Islet precursor cell (in vitro differentiated cells): Measurements from ENCODE around the gene PDE4D.

Experiments
- DNase-seq: peaks from one replicate; pipeline ENCODE4 v3.0.0-alpha.2; 2018

Gene PDE4D

GRCh38 chr5:59267033-59267432 lies 626.5 kb downstream of the PDE4D start:
- DNase-seq: no peak

GRCh38 chr5:59266410-59266809 lies 627.1 kb downstream of the PDE4D start:
- DNase-seq: no peak

- peak; percentile 74 for DNase-seq
Observed at GRCh38 chr5:59264639-59265245, 628.8 kb downstream of the PDE4D start.

- no peak for DNase-seq
Observed at GRCh38 chr5:59264013-59264412, 629.5 kb downstream of the PDE4D start.

GRCh38 chr5:59261969-59262368 lies 631.6 kb downstream of the PDE4D start:
- no peak for DNase-seq

GRCh38 chr5:59260973-59261372 lies 632.6 kb downstream of the PDE4D start:
- DNase-seq: no peak

GRCh38 chr5:59260200-59260599 lies 633.3 kb downstream of the PDE4D start:
- no peak for DNase-seq

GRCh38 chr5:59259237-59259636 lies 634.3 kb downstream of the PDE4D start:
- DNase-seq: no peak

GRCh38 chr5:59257488-59258400 lies 635.8 kb downstream of the PDE4D start:
- no peak for DNase-seq

- no peak for DNase-seq
Observed at GRCh38 chr5:59256331-59256730, 637.2 kb downstream of the PDE4D start.

GRCh38 chr5:59254055-59254687 lies 639.4 kb downstream of the PDE4D start:
- no peak for DNase-seq

GRCh38 chr5:59253625-59254024 lies 639.9 kb downstream of the PDE4D start:
- no peak for DNase-seq

GRCh38 chr5:59251627-59252026 lies 641.9 kb downstream of the PDE4D start:
- no peak for DNase-seq

GRCh38 chr5:59249726-59250125 lies 643.8 kb downstream of the PDE4D start:
- no peak for DNase-seq

GRCh38 chr5:59249160-59249559 lies 644.4 kb downstream of the PDE4D start:
- no peak for DNase-seq

- no peak for DNase-seq
Observed at GRCh38 chr5:59246882-59247281, 646.6 kb downstream of the PDE4D start.

GRCh38 chr5:59246145-59246869 lies 647.2 kb downstream of the PDE4D start:
- no peak for DNase-seq

GRCh38 chr5:59245198-59245597 lies 648.3 kb downstream of the PDE4D start:
- DNase-seq: no peak

GRCh38 chr5:59241552-59241951 lies 652.0 kb downstream of the PDE4D start:
- no peak for DNase-seq

- DNase-seq: no peak
Observed at GRCh38 chr5:59241119-59241518, 652.4 kb downstream of the PDE4D start.

GRCh38 chr5:59238126-59238902 lies 655.2 kb downstream of the PDE4D start:
- no peak for DNase-seq

- no peak for DNase-seq
Observed at GRCh38 chr5:59236986-59237385, 656.5 kb downstream of the PDE4D start.
